SKM-1 treated with dmso at 0.1 percent for 144 hours (cell line): Measurements from ENCODE around the gene RNF26.

Source experiments
- DNase-seq: peaks from one replicate; lab custom pipeline; 2025; ENCODE audit not compliant: unreplicated experiment; lab: John Stamatoyannopoulos, UW

RNF26 gene

DNA sequence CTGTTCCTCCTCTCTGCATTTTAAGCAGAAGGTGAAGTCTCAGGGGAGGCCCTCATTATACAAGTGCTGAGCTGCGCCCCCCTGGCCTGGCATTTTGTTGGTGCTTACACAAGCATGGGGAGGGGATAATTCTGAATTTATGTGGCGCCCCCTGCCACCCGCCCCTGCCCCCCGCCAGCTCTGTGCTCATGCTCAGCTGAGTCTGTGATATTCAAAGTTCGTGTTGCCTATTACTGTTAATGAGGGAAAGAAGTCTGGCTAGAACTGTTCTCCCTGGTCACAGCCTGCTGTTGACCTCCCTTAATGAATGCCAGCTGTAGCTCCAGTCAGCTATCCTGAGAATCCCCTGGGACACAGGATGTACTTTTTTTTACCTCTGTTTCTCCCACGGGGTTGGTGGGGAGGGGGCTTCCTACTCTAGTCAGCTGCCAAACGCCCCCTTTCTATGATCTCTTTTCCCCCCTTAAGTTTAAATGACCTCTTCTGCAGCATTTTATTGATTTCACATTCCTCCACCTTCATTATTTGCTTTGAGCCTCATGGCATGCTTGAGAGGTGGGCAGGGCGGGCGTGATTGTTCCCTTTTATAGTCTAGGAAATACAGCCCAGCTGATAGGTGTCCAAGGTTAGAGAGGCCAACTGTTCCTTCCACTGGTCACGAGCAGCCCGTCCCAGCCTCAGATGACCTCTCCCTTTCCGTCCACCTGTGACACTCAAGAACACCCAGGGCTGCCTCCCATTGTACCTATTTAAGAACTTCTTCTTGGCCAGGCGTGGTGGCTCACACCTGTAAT, 35.0 kb downstream of the RNF26 start:
- DNase-seq, result no peak

- DNase-seq, result no peak
Observed at GRCh38 chr11:119370486-119371046, 36.2 kb downstream of the RNF26 start.

GRCh38 chr11:119371067-119371601, 36.8 kb downstream of the RNF26 start:
- no peak for DNase-seq

GRCh38 chr11:119371778-119372182, 37.5 kb downstream of the RNF26 start:
- no peak for DNase-seq

- no peak for DNase-seq
Observed at GRCh38 chr11:119372260-119373058, 38.1 kb downstream of the RNF26 start.

DNA sequence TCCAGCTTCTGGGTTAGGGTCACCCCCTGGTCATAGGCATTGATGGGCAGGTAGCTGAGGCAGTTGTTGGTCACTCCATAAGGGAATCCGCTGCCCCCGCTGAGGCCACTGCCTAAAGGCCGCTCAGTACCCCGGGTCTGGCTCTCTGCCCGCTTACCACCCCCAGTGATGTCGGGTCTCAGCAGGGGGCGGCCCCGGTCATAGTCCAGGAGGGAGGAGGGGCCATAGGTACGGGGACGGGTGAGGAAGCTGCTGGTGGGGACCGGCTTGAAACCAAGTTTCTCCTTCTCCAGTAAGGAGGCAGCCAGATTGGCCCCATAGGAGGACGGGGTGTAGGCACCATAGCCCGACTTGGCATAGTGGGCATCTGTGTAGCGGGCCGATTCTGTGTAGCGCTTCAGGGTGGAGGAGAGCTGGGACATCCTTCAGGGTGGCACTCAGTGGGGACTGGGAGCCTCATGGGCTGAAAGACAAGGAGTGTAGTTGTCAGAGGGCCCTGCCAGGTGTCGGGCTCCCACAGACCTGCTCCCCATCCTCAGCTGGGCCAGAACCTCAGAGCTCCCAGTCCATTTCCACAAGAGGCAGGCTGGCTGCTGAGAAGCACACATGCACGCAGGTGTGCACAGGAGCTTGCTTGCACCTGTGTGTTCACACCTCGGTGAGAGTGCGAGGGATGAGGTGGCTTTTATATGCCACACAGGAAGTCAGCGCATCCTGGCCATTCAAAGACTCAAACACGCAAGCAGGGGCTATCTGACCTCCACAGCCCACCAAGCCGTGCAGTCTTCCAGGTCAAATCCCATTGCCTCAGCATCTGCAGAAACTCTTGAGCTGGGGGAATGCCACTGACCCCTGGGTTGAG, 39.0 kb downstream of the RNF26 start:
- no peak for DNase-seq

DNA sequence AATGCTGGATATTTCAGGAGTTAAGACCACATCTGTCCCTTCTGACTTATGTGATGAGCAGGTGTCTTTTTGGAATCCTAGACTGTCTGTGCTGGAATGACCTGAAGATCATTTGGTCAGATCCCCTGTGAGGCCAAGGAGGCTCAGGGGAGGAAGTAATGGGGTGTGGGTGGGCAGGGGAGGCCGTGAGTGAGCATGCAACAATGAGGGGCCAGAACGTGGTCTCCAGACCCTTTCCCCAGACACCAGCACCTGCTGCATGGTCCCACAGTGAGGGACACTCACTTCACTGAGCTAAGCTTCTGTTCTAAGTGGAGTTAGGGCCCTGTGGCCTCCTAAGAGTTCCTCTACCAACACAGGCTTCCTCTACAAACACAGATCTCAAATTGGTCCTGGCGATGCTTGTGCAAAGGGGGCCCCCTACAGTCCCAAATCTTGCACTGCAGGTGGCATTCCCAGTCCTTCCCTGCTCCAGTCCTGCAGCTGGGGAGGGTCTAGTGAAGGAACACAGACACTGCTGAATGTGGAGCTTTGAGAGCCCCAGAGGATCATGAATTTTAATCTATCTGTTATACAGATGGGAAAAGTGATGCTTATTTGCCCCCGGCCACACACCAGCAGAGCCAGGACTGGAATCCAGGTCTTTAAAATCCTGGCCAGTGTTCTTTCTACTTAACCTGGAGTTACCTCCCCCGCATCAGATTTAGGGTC, 39.7 kb downstream of the RNF26 start:
- DNase-seq, result peak; percentile 40

DNA sequence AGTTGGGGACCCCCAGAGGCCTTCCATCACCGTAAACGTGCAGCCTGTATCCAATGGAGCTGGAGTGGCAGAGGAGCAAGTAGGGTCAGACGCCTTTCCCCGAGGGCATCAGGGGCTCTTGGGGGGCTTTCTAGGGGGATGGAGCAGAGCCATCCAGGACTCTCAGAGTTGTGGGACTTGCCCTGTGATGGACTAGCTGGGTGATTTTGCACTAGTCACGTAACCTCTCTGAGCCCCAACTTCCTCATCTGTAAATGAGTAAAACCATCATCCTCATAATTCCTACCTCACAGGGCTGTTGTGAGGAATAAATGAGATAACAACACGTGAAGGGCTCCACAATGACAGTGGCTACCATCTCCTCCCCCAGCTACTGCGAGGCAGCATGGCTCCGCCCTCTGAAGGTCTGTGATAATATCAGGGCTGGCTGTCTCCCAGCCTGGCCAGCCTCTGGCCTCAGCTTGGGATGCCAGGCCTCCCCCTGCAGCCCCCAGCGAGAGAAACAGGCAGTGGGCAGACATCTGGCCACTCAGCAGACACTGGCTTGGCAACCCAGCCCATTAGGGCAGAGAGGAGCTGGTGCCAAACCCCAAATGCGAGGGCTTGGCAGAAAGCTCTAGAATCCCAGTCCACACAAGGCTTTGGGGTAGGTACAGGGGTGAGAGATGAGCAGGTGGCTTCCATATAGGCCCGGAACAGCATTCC, 40.5 kb downstream of the RNF26 start:
- no peak for DNase-seq

DNA sequence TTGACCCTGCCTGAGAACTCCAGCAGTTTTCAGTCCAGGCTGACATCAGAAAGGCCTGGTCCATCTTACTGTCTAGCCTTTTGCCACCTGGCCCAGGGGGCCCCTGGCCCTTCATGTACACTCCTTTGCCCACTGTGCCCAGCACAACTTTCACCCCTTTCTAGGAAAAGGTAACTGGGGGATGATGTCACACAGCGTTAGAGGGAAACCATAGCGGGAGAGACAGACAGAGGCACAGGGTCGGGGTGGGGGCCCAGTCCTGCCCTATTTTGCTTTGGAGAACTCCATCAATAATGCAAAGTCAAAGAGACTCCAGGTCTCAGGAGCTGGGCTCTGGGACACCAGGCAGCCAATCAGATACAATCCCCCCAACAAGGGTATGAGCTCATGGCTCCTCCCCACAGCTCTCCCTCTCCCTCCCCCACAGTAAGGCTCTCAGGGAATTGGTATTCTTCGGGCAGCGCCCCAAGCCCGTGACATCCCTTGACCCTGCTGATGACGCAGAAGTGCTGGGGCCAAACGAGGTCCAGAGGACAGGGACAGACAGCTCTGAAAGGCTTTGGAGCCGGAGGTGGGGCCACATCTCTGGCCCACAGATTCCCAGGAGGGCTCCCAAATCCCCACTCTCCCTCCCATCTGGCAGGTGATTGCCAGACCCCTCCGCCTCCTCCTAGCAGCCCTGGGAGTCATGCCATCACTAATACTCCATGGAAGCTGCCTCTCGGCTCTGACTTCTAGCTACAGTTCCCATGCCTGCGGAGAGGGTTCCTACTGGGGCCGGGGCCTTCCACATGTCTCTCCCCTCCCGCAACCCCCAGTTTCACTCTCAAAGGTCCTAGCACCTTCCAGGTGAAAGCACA, 41.2 kb downstream of the RNF26 start:
- DNase-seq, result no peak

DNA sequence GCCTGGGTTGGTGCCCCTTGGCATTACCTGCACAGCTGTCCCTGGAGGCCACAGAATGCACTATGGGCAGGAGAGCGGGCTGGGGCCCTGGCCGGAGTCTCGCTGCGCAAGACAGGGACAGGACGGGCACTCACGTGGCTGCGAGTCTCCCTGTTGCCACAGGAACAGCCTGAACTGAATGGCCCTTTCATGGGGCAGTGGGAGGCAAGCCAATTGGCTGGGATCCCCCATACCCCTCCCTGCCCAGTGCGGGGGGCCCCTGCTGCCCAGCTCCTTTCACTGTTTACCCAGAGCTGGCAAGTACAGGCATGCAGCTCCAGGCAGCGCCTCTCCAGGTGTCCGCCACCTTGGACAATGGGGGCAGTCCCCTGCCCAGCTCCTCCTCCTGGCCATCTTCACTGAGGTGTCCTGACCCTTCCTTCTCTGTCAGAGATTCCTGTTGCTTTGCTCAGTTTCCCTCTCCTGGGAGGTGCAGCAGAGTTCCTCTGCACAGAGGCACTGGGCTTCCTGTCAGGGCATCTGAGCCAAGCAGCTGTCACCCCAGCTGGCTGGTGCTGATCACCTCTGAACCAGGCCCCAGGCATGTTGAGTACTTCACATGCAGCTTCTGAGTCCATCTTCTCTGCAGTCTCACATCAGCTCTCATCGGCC, 42.0 kb downstream of the RNF26 start:
- no peak for DNase-seq

DNA sequence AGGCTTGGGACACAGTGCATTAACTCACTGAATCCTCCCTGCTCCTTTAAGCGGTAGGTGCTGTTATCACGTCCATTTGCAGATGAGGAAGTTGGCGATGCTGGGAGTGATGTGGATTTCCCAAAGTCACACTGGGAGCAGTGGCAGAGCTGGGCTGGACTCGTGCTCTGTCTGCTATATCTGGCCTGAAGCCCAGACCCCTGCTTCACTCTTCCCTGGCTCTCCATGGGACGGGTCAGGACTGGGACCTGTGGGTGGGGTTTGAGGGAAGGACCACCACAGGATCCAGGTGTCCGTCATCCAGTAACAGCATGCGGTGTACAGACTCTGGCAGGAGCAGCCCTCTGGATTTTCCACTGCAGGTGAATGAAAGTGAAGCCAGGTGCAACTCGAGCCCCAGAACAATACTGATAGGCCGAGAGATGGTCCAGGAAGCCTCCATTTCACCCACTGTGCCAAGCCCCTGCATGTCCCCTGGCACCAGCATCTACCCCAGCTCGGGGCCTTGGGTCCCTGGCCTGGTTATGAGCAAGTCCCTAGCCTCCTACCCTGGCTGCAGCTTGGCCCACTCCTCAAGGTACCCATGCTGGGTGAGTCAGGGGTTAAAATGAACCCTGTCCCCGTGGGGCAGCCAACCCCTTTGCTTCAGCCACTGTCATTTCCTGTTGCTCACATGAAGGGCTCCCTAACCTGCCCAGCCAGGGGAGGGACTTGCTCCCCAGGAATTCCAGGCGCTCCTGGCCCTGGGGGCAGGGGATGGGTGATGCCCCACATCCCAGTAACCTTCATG, 43.0 kb downstream of the RNF26 start:
- DNase-seq, result no peak

DNA sequence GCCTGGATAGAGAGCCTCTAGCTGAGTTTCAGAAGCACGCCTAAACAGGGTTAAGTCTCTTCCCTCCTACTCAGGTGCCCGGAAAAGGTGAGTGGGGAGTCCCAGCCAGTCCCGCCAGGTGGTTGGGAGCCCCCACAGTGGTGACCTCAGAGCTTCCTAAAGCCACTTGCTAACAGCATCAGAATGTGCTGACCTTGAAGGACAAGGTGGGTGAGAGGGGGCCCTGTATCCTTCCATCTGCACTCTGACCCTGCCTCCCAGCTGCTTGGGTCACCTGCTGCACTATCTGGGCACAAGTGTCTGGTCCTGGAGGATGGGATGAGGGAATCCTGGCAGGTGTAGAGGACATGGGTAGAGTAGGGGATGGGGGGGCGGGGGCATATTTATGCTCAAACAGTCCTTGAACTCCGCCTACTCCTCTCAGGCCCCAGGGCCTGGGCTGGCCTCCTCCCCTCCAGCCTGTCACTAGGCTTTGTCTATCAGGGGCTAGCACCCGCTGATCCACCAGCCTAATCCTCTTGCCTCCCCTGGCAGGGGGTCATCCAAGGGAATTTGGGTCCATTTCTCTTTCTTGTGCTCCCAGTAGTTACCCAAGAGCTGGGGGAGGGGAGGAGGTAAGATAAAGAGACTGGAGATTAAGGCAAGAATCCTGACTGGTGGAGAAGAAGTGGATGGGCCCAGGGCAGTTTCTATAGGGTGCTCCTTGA, 43.8 kb downstream of the RNF26 start:
- no peak for DNase-seq

GRCh38 chr11:119378851-119379465, 44.6 kb downstream of the RNF26 start:
- no peak for DNase-seq

- no peak for DNase-seq
Observed at GRCh38 chr11:119380160-119380826, 46.0 kb downstream of the RNF26 start.

GRCh38 chr11:119380827-119381180, 46.5 kb downstream of the RNF26 start:
- DNase-seq, result no peak
